Fibroblast of pulmonary artery (primary cell): ENCODE results near the gene PRDM16.

ENCODE experiments used
- DNase-seq: peaks from one replicate; pipeline ENCODE4 v3.0.0-alpha.2; 2010; ENCODE audit warnings: low read depth
- H3K4me3 ChIP-seq: replicated peaks from 2 replicates; pipeline ENCODE4 v1.5.1; 2011; ENCODE audit warnings: low read depth, mild to moderate bottlenecking, control low read depth, low read length, moderate library complexity
- TF ChIP-seq, protein P1 (sequence below): IDR thresholded peaks from 2 replicates; pipeline ENCODE4 v1.5.1; 2011; ENCODE audit warnings: mild to moderate bottlenecking, control low read depth, low read length, inconsistent platforms; ENCODE audit errors: missing control alignments

Gene PRDM16

DNA sequence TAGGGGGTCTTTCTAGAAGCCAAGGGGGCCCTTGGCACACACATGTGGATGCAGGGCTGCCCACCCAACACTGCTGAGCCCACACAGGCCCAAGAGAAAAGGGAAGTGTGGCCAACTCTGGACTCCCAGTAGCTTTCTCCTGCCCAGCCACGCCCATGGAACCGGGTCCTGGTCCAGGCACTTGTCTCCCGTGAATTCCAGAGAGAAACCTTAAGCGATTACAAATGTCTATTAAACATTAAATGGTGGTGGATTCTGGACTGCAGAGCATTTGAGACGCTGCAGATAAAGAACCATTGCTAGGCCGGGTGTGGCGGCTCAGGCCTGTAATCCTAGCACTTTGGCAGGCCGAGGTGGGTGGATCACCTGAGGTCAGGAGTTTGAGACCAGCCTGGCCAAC is 284.9 kb downstream of the PRDM16 start:
- no peak for DNase-seq
- no peak overlapping the region for H3K4me3 ChIP-seq
- TF ChIP-seq, protein P1, sequence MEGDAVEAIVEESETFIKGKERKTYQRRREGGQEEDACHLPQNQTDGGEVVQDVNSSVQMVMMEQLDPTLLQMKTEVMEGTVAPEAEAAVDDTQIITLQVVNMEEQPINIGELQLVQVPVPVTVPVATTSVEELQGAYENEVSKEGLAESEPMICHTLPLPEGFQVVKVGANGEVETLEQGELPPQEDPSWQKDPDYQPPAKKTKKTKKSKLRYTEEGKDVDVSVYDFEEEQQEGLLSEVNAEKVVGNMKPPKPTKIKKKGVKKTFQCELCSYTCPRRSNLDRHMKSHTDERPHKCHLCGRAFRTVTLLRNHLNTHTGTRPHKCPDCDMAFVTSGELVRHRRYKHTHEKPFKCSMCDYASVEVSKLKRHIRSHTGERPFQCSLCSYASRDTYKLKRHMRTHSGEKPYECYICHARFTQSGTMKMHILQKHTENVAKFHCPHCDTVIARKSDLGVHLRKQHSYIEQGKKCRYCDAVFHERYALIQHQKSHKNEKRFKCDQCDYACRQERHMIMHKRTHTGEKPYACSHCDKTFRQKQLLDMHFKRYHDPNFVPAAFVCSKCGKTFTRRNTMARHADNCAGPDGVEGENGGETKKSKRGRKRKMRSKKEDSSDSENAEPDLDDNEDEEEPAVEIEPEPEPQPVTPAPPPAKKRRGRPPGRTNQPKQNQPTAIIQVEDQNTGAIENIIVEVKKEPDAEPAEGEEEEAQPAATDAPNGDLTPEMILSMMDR, result no peak

DNA sequence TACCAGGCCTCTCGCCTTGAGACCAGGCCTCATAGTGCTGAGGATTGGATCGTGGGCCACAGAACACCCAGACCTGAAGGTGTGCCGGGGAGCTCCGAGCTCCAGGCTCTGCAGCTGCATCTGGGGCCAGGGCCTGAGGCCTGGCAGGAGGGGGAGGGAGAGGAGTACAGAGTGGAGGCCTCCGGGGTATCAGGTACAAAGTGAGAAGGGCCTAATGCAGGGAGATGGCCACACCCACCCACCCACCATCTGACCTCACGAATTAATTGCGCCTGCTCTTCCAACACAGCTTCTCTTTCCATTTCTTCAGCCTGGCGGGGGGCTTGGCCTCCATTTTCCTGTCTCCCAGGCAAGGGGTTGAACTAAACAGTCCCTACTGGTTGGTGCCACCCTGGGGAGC is 286.1 kb downstream of the PRDM16 start:
- TF ChIP-seq, protein P1, result no peak
- no peak for DNase-seq

DNA sequence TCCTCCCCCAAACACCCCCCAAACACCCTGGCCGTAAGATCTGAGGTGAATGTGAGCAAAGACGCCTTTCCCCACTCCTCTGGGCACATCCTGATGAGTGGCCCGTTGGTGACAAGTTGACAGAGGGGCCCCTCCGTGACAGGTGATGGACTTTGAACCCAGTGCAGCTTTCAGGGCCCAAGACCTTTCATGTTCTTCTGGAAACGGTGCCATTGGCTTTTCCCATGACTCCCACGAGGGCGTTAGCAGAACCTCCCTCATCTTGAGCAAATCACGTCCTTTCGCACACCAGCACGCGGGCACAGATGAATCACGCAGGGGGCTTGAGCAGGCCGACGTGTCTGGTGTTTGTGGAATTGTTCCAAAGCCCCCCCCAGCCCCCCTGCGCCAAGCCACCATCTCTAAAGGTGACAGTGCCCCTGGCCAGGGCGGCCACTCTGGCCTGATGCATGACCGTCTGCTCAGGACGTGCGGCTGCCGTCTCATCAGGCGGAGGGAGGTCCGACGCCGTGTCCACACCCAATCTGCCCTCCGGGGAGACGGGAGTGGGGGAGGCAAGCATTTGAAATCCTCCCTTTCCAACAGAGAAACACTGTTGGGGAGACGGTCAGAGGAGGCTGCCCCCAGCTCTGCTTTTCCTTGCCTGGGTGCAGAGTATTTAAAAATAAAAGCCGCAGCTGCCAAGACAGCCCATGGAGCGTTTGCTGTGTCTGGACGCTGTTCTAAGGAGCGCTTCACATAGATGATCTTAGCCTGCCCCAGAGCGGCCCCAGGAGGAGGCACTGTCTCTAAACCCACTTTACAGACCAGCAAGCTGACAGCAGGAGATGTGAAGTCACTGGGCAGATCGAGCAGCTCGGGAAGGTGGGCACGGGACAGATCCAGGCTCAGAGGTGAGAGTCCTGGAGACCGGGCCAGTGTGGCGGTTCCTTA is 287.2 kb downstream of the PRDM16 start:
- H3K4me3 ChIP-seq, result no peak overlapping the region
- DNase-seq, result no peak
- TF ChIP-seq, protein P1, result no peak

More for the DNA sequence above, 286.1 kb downstream of the PRDM16 start:
- no peak overlapping the region for H3K4me3 ChIP-seq

DNA sequence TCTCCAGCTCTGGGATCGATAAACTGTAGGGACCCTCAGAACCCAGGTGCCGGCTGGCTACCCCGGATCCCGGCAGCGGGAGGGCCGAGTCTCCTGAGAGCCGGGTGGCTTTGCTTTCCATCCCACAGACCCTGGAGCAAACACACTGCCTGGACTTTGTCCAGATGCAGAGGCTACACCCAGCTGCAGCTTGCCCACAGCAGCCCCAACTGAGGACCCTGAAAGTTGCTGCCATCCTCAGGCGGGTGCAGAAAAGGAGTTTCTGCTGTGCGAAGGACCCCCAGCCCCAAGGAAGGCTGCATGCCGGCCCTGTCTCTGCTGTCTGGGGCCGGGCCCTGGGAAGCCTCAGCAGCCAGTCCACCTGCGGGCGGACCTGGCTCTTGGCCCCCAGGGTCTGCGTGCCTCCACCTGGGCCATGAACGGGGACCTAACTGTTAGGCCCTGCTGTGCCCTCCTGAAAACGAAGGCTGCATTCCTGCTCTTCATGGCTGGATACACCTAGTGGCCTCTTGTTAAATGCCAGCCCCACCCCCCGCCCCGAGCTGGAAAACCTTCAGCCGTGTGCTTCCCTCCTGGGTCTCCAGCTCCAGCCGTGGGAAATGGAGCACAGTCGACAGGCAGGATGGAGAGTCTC is 287.9 kb downstream of the PRDM16 start:
- TF ChIP-seq, protein P1, result no peak
- DNase-seq, result no peak
- H3K4me3 ChIP-seq, result no peak overlapping the region

DNA sequence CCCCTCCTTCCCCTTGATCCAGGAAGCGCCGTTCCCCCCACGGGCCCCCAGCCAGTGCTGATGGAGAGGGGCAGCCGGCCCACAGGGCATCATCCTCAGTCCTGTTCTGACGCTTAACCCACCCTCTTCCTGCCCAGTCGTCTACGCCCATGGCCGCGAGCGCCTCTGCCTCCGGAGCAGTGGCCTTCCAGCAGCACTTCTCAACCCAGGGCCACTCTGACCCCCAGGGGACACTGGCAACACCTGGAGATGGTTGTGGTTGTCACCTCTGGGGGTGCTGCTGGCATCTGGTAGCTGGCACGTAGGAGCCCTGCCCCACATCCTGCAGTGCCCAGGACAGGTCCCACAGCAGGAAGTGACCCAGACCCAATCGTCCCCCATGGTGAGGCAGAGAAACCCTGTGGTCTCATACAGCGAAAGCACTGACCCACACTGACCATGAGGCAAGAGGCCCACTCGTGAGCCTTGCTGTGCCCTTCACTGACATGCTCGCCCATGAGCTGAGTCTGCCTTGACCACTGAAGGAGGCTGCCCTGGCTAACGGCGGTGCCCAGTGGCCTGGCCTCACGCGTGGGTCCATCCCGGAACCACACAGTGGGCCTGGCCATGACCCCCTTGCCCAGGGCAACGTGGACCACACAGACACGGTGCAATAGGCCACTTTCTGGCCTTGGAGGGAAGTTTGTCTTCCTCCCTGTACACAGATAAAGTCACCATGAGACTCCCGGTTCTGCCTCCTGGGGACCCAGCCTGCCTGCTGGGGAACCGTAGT is 288.7 kb downstream of the PRDM16 start:
- H3K4me3 ChIP-seq, result no peak overlapping the region
- TF ChIP-seq, protein P1, result no peak
- no peak for DNase-seq

DNA sequence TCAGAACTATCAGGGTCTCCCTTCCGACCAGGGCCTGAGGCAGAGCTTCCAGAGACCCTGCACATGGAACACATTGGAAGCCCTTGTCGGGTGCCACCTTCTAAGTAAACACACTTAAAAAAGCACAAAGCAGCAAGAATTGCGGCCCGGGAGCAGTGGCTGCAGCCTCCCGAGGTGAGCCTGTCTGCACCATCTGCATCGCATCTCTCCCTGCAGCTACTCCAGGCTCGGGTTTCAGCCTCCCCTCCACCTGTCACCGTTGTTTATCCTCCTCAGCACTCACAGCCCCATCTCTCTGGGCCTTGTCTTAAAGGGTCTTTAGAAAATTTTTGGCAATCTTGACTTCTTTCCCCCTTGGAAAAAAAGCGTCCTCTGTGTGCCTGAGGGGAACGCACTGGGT is 290.3 kb downstream of the PRDM16 start:
- DNase-seq, result no peak
- TF ChIP-seq, protein P1, result no peak
- no peak overlapping the region for H3K4me3 ChIP-seq
